HEK293 (cell line): ENCODE data around the gene BAIAP3.
A peak's percentile ranks its signal among the peaks of the same experiment; 100 is the strongest.

Experiments
- CTCF ChIA-PET: fragments of 350-600 bp; formaldehyde crosslinking; extraction: SDS; loops from one replicate; lab custom pipeline; 2021; ENCODE audit warnings: antibody characterized with exemption; lab: Yijun Ruan, JAX
- POLR2A ChIA-PET: fragments of 300-600 bp; formaldehyde crosslinking; extraction: SDS; loops from one replicate; lab custom pipeline; 2020; ENCODE audit warnings: antibody characterized with exemption, inconsistent platforms; lab: Yijun Ruan, JAX
- H3K27ac ChIP-seq: fragments of 200-500 bp; sonication (Bioruptor generic); 2 replicates; pipeline ENCODE4 v1.5.1; 2014; ENCODE audit warnings: low read depth, low read length, control low read depth, inconsistent platforms; ENCODE audit errors: extremely low read depth
- H3K36me3 ChIP-seq, 2 experiments: fragments of 200-500 bp in 1 of 2; sonication (Bioruptor generic) in 1 of 2; 1 replicate in 1 of 2; 2 replicates in 1 of 2; pipeline ENCODE4 v1.5.1; 2014 to 2017; ENCODE audit warnings: inconsistent platforms in 2 of 2, low read length in 2 of 2; ENCODE audit not compliant: control insufficient read depth in 2 of 2, insufficient read depth in 1 of 2
- H3K4me1 ChIP-seq: fragments of 200-500 bp; sonication (Bioruptor generic); 2 replicates; pipeline ENCODE4 v1.5.1; 2014; ENCODE audit warnings: mild to moderate bottlenecking, low read length, inconsistent platforms; ENCODE audit not compliant: control insufficient read depth, insufficient read depth
- H3K4me3 ChIP-seq: 2 replicates; pipeline ENCODE4 v1.5.1; 2011; ENCODE audit warnings: low read depth, mild to moderate bottlenecking, control low read depth, low read length, moderate library complexity
- H3K9me3 ChIP-seq: fragments of 200-500 bp; sonication (Bioruptor generic); 2 replicates; pipeline ENCODE4 v1.5.1; 2014; ENCODE audit warnings: low read depth, low read length, inconsistent platforms; ENCODE audit not compliant: control insufficient read depth, insufficient read depth
- EGR2 ChIP-seq: fragments of 450-650 bp; formaldehyde crosslinking; IDR thresholded peaks from 2 replicates; pipeline ENCODE4 v1.5.1; 2016; ENCODE audit warnings: low read depth, missing biosample characterization, missing genetic modification characterization
- GFI1B ChIP-seq: fragments of 450-650 bp; formaldehyde crosslinking; IDR thresholded peaks from 2 replicates; pipeline ENCODE4 v1.5.1; 2016; ENCODE audit warnings: missing biosample characterization, missing genetic modification characterization
- KLF1 ChIP-seq: fragments of 450-650 bp; formaldehyde crosslinking; IDR thresholded peaks from 2 replicates; pipeline ENCODE4 v1.5.1; 2016; ENCODE audit warnings: missing biosample characterization, missing genetic modification characterization
- ZBTB17 ChIP-seq: fragments of 450-650 bp; formaldehyde crosslinking; IDR thresholded peaks from 2 replicates; pipeline ENCODE4 v1.5.1; 2016; ENCODE audit warnings: missing biosample characterization, missing genetic modification characterization
- ZIC2 ChIP-seq: fragments of 450-650 bp; formaldehyde crosslinking; IDR thresholded peaks from 2 replicates; pipeline ENCODE4 v1.5.1; 2016; ENCODE audit warnings: missing biosample characterization, missing genetic modification characterization
- ZNF132 ChIP-seq: fragments of 450-650 bp; formaldehyde crosslinking; IDR thresholded peaks from 2 replicates; pipeline ENCODE4 v1.5.1; 2017; ENCODE audit warnings: missing biosample characterization, missing genetic modification characterization, borderline replicate concordance
- ZNF19 ChIP-seq: fragments of 450-650 bp; formaldehyde crosslinking; IDR thresholded peaks from 2 replicates; pipeline ENCODE4; 2016; ENCODE audit warnings: missing biosample characterization, missing genetic modification characterization, low read depth
- ZNF223 ChIP-seq: fragments of 450-650 bp; formaldehyde crosslinking; IDR thresholded peaks from 2 replicates; pipeline ENCODE4 v1.5.1; 2016; ENCODE audit warnings: missing biosample characterization, missing genetic modification characterization
- ZNF621 ChIP-seq: fragments of 450-650 bp; formaldehyde crosslinking; IDR thresholded peaks from 2 replicates; pipeline ENCODE4 v1.5.1; 2017; ENCODE audit warnings: missing biosample characterization, missing genetic modification characterization
- ZNF654 ChIP-seq: fragments of 450-650 bp; formaldehyde crosslinking; IDR thresholded peaks from 2 replicates; pipeline ENCODE4 v1.5.1; 2016; ENCODE audit warnings: low read depth, missing biosample characterization, missing genetic modification characterization
- ZNF76 ChIP-seq: fragments of 450-650 bp; formaldehyde crosslinking; IDR thresholded peaks from 2 replicates; pipeline ENCODE4; 2016; ENCODE audit warnings: low read depth, missing biosample characterization, missing genetic modification characterization, borderline replicate concordance
- ZNF785 ChIP-seq: fragments of 450-650 bp; formaldehyde crosslinking; IDR thresholded peaks from 2 replicates; pipeline ENCODE4 v1.5.1; 2016; ENCODE audit warnings: missing biosample characterization, missing genetic modification characterization
- TF ChIP-seq, protein P1 (sequence below): fragments of 450-650 bp; formaldehyde crosslinking; IDR thresholded peaks from 2 replicates; pipeline ENCODE4 v1.5.1; 2016; ENCODE audit warnings: missing biosample characterization, missing genetic modification characterization
- TF ChIP-seq, protein P2 (sequence below): fragments of 450-650 bp; formaldehyde crosslinking; IDR thresholded peaks from 2 replicates; pipeline ENCODE4 v1.5.1; 2016; ENCODE audit warnings: missing biosample characterization, missing genetic modification characterization
- TF ChIP-seq, protein P3 (sequence below): fragments of 450-650 bp; IDR thresholded peaks from 2 replicates; pipeline ENCODE4 v1.5.1; 2018; ENCODE audit warnings: missing biosample characterization, missing genetic modification characterization

BAIAP3 gene

DNA sequence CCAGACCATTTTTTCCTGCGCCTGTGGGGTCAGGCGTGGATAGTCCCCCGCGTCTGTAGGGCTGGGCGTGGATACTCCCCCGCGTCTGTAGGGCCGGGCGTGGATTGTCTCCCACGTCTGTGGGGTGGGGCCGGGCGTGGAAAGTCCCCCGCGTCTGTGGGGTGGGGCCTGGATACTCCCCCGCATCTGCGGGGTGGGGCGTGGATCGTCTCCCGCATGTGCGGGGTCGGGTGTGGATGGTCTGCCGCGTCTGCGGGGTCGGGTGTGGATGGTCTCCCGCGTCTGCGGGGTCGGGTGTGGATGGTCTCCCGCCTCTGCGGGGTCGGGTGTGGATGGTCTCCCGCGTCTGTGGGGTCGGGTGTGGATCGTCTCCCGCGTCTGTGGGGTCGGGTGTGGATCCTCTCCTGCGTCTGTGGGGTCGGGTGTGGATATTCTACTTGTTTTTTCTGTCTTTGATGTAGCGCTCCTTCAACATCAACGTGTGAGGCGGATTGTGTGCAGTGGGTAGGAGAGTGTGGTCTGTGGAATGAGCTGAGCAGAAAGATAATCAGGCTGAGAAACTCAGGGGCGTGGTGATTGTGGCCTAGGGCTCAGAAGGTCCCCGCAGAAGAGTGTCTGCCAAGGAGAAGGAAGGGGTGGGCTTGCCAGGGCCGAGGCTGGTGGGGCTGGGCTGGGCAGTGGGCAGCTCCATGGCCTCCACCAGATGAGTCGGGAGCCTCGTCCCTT, 21.5 kb downstream of the BAIAP3 start:
- ChIA-PET CTCF (interaction anchor here (0.8 kb wide), 1 partner anchor 9 kb away, joined by 5 read pairs; no protein-coding TSS in a partner anchor), POLR2A (no interaction called here)
- TF ChIP-seq ZNF132 (tag by site-specific recombination) (no peak), EGR2 (tag by site-specific recombination) (peak; percentile 33), KLF1 (tag by site-specific recombination) (peak; percentile 50; the same call in 1 of the 2 replicates)
- Histone ChIP-seq H3K4me1 (peaks cover 5% of the 10 kb centered on the region; the same call in 1 of the 2 replicates), H3K4me3 (no peak overlapping the region), H3K9me3 (no peaks in the 10 kb centered on the region), H3K27ac (no peak overlapping the region), H3K36me3 (peaks cover 0 to 17% of the 10 kb centered on the region in 2 experiments; a peak in 2 of 3 replicates)

DNA sequence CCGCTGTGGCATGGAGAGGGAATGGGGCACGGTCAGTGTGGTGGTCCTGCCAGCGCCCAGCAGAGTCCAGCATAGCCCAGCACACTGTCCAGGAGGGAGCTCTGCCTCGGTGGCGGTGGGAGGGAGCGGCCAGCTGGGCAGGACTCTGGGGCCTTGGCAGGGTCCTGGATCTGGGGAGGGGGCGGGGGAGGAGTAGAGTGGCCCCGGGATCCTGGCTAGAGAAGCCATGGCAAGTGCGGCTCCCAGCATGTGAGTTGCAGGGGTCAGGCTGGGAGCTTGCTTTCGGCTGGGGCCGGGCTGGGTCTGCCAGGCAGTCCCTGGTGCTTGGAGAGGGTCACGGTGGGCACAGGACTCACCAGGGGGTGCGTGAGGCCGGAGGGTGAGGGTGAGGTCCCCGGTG, 22.1 kb downstream of the BAIAP3 start:
- no peak for TF ChIP-seq GFI1B (tag by site-specific recombination)
- no peak for TF ChIP-seq ZNF19 (tag by site-specific recombination)
- Histone ChIP-seq H3K4me1 (peaks cover 5% of the 10 kb centered on the region; the same call in 1 of the 2 replicates), H3K9me3 (no peaks in the 10 kb centered on the region), H3K36me3 (peaks cover 0 to 17% of the 10 kb centered on the region in 2 experiments; a peak in 2 of 3 replicates), H3K4me3 (no peak overlapping the region), H3K27ac (no peak overlapping the region)
- CTCF ChIA-PET = interaction anchor here (0.8 kb wide), 1 partner anchor 8 kb away, joined by 5 read pairs; no protein-coding TSS in a partner anchor
- POLR2A ChIA-PET = no interaction called here

DNA sequence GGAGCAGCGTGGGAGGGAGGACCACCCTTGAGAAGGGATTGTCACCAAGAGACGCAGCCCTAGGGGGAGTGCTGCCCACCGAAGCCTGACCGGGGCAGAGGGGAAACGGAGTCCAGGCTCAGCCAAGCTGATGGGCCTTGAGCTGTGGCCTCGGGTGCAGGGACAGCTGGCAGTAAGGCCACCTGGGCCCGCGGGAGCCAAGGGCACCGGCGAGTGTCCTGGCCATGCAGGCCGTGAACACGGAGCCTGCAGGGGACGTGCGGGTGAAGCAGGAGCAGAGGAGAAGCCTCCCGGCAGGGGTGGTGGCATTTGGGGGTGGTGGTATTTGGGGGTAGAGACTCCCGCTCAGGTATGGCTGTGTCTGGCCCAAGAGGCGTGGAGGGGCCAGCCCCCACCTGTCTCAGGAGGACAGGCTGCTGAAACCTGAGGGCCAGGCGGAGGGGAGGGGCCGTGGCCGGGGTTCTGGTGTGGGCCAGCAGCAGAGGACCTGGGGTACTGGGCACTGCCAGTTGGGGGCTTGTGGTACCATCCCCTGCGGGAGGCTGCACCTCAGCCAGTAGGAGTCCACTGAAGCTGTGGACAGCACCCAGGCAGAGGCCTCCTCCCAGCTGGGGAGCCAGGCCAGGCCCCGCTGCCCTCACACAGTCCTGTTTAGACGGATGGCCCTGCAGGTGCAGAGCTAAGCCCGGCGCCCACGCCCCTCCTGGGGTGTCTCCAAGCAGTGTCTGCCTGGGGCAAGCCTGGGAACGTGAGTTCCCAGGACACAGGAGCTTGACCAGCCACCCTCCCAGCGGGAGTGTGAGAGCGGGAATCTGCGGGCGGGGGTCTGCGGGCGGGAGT, 22.8 kb downstream of the BAIAP3 start:
- POLR2A ChIA-PET = no interaction called here

More for the DNA sequence above, 22.8 kb downstream of the BAIAP3 start:
- CTCF ChIA-PET = no interaction called here
- no peak overlapping the region for H3K4me3 ChIP-seq
- peaks cover 6 to 22% of the 10 kb centered on the region in 2 experiments; a peak in 2 of 3 replicates for H3K36me3 ChIP-seq
- no peaks in the 10 kb centered on the region for H3K9me3 ChIP-seq
- no peak overlapping the region for H3K27ac ChIP-seq
- no peak for TF ChIP-seq ZNF621 (tag by site-specific recombination)
- TF ChIP-seq, protein P1, sequence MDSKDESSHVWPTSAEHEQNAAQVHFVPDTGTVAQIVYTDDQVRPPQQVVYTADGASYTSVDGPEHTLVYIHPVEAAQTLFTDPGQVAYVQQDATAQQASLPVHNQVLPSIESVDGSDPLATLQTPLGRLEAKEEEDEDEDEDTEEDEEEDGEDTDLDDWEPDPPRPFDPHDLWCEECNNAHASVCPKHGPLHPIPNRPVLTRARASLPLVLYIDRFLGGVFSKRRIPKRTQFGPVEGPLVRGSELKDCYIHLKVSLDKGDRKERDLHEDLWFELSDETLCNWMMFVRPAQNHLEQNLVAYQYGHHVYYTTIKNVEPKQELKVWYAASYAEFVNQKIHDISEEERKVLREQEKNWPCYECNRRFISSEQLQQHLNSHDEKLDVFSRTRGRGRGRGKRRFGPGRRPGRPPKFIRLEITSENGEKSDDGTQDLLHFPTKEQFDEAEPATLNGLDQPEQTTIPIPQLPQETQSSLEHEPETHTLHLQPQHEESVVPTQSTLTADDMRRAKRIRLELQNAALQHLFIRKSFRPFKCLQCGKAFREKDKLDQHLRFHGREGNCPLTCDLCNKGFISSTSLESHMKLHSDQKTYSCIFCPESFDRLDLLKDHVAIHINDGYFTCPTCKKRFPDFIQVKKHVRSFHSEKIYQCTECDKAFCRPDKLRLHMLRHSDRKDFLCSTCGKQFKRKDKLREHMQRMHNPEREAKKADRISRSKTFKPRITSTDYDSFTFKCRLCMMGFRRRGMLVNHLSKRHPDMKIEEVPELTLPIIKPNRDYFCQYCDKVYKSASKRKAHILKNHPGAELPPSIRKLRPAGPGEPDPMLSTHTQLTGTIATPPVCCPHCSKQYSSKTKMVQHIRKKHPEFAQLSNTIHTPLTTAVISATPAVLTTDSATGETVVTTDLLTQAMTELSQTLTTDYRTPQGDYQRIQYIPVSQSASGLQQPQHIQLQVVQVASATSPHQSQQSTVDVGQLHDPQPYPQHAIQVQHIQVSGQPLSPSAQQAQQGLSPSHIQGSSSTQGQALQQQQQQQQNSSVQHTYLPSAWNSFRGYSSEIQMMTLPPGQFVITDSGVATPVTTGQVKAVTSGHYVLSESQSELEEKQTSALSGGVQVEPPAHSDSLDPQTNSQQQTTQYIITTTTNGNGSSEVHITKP (tag by site-specific recombination) = no peak
- TF ChIP-seq ZIC2 = no peak
- TF ChIP-seq, protein P2, sequence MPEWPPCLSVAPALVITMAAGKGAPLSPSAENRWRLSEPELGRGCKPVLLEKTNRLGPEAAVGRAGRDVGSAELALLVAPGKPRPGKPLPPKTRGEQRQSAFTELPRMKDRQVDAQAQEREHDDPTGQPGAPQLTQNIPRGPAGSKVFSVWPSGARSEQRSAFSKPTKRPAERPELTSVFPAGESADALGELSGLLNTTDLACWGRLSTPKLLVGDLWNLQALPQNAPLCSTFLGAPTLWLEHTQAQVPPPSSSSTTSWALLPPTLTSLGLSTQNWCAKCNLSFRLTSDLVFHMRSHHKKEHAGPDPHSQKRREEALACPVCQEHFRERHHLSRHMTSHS (tag by site-specific recombination) = no peak
- TF ChIP-seq ZNF76 (tag by site-specific recombination) = no peak
- TF ChIP-seq, protein P3, sequence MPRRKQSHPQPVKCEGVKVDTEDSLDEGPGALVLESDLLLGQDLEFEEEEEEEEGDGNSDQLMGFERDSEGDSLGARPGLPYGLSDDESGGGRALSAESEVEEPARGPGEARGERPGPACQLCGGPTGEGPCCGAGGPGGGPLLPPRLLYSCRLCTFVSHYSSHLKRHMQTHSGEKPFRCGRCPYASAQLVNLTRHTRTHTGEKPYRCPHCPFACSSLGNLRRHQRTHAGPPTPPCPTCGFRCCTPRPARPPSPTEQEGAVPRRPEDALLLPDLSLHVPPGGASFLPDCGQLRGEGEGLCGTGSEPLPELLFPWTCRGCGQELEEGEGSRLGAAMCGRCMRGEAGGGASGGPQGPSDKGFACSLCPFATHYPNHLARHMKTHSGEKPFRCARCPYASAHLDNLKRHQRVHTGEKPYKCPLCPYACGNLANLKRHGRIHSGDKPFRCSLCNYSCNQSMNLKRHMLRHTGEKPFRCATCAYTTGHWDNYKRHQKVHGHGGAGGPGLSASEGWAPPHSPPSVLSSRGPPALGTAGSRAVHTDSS = no peak
- TF ChIP-seq ZNF654 (tag by site-specific recombination) = no peak
- no peak for TF ChIP-seq ZBTB17
- TF ChIP-seq ZNF785 (tag by site-specific recombination) = no peak
- TF ChIP-seq ZNF223 = no peak
- TF ChIP-seq, all 188 proteins: peak for 0
- peaks cover 5% of the 10 kb centered on the region; the same call in 1 of the 2 replicates for H3K4me1 ChIP-seq
